Liver (tissue), 3 donors: ENCODE measurements around the gene HRCT1.

ENCODE experiments used
- REST ChIP-seq: IDR thresholded peaks from 2 replicates; pipeline ENCODE4 v1.6.1; 2016; ENCODE audit warnings: antibody characterized with exemption, mild to moderate bottlenecking
- SP1 ChIP-seq: IDR thresholded peaks from 2 replicates; pipeline ENCODE4 v1.6.1; 2018; ENCODE audit warnings: antibody characterized with exemption, mild to moderate bottlenecking
- TAF1 ChIP-seq: conservative IDR thresholded peaks from 2 replicates; pipeline ENCODE4 v1.6.1; 2016; ENCODE audit warnings: antibody characterized with exemption, mild to moderate bottlenecking
- TF ChIP-seq, protein P1 (sequence below): fragments of 150-350 bp; IDR thresholded peaks from 2 replicates; pipeline ENCODE4 v1.5.1; 2017; ENCODE audit warnings: improper control_type of control experiment, low read depth, low read length; ENCODE audit not compliant: missing input control
- donor health status: healthy.
- donor health status: healthy.

DNA sequence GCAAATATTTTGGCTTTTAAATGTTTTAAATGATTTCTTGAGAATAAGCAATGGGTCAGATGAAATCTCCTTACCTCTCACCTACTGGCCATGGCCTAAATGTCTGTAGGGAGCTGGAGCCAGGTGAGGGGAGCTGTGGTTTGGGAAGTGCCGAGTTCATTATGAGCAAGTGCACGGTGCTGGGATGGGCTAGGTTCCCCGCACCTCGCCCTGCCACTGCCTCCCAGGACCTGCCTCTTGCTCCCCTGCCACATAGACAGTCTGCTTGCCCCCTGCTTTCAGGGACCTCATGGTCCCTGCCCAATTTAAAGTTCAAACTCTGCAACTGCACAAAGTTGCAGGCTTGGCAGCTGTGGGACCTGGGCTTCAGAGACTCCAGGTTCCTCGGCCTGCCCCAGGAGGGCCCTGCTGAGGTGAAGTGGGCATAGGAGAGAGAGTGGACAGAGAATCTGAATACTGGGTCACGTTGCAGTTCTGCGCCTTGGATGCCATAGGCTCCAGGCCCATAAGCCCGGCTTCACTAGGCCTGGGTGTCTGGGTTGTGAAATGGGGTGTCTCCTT lies 41.2 kb upstream of the HRCT1 start:
- TF ChIP-seq, protein P1, sequence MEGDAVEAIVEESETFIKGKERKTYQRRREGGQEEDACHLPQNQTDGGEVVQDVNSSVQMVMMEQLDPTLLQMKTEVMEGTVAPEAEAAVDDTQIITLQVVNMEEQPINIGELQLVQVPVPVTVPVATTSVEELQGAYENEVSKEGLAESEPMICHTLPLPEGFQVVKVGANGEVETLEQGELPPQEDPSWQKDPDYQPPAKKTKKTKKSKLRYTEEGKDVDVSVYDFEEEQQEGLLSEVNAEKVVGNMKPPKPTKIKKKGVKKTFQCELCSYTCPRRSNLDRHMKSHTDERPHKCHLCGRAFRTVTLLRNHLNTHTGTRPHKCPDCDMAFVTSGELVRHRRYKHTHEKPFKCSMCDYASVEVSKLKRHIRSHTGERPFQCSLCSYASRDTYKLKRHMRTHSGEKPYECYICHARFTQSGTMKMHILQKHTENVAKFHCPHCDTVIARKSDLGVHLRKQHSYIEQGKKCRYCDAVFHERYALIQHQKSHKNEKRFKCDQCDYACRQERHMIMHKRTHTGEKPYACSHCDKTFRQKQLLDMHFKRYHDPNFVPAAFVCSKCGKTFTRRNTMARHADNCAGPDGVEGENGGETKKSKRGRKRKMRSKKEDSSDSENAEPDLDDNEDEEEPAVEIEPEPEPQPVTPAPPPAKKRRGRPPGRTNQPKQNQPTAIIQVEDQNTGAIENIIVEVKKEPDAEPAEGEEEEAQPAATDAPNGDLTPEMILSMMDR, result no peak
- TF ChIP-seq REST (no peak), SP1 (no peak), TAF1 (no peak)
